Measurements from ENCODE around the gene LLGL1.
A peak's percentile ranks its signal among the peaks of the same experiment; 100 is the strongest.

LLGL1 gene

DNA sequence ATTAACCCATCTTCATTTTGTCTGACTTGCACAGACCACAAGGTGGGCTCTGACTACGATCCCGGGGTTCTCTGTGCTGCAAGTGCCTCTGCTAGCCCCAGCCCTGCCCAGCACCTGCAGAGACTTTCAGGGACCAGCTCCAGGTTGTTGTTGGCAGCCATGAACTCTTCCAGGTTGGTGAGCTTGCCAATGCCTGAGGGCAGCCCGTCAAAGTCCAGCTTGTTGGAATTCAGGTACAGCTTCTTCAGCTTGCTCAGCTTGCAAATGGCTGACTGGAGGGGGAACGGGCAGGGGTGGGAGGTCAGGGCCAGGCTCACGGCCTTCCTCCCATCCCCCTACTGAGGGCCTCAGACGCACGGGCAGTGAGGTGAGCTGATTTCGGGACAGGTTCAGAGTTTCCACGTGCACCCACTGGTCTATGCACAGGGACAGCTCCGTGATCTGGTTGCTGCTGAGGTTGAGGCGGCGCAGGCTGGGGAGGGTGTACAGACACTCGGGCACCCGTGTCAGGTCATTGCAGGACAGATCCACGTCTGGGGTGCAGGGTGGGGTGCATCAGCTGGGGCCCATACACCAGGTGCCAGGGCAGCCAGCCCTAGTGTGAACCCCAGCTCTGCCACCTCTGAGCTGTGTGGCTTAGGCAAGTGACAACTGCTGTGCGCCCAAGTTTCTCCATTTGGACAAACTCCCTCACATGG lies 27.9 kb downstream of the LLGL1 start:
- no peak for DNase-seq (ENCODE audit: low read depth)

GRCh38 chr17:18253947-18254821 lies 28.7 kb downstream of the LLGL1 start:
- DNase-seq (ENCODE audit: low read depth) = no peak

DNA sequence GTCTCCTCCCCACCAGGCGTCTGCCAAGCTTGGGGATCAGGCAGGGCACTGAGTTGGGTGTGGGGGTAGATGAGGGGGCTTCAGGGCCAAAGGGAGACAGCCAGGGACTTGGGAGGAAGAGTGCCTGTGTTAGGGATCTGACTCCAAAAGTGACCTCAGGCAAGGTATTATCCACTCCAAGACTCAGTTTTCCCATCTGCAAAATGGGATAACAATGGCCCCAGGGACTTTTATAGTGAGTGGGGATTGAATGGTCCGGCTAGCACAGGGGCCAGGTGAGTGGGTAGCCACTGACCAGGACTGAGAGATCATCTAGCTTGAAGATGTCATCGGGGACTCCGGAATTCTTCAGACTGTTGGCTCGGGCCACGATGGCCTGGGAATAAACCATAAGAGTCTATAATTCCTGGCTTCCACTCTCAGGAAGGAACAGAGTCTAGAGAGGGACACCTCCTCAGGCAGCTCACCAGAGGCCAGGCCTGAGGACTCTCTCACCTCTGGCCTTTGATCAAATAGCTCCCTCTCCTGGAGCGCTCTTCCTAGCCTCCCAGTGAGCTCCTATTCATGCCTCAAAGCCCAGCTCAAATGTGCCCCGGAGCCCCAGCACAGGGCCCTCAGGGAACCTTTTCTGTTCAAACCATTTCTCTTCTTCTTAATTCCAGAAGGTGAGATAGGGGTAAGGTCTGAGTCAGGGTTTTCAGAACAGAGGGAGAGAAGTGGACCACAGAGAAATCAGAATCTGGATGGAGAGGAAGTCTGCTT lies 29.6 kb downstream of the LLGL1 start:
- no peak for DNase-seq (ENCODE audit: low read depth)

GRCh38 chr17:18256351-18256750 lies 30.9 kb downstream of the LLGL1 start:
- DNase-seq (ENCODE audit: low read depth) = no peak

DNA sequence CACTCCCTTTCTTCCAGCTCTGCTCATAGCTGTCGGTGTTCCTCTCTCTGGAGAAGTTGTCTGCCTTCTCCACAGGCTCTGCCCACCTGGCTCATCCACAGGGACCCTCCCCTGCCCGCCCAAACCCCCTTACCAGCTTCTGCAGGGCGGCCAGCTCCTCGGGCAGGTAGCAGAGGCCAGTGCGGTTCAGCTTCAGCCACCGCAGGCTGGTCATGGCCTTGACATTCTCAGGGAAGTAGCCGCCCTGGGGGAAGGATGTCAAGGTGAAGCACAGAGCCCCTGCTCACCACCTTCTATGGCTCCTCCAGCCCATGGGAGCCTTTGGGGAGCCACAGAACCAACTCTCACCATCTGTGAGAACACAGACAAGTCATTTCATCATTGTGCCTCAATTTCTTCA lies 31.3 kb downstream of the LLGL1 start:
- DNase-seq (ENCODE audit: low read depth) = no peak

DNA sequence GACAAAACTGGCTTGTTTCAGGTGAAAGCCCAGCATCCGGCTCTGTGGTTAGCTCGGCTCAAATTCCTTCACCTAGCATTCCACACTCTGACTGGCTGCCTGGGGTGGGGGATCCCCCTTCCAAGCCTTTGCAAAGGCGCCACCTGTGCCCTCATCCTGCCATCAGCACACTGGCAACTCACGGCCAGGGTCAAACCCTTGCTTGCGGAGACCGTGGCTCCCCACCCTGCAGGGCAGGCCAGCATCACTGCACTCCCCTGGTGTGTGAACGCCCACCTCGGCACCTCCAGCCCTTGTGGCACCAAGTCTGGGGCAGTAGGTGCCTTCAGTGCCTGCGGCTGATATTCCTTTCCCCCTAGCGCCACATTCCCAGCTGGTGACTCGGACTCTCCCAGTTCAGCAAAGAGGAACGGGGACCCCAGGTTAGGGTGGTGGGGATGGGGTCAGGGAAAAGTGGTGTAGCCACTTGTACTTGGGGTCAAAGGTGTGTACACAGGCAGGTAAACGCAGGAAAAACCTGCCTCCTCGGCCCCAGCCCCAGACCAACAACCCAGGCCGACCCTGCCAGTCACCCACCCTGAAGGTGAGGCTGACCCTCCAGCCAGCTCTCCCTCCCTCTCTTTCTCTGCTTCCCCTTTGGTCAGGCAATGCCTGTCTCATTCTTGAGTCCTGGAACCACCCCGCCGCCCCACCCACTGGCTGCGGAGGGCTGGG lies 32.0 kb downstream of the LLGL1 start:
- peak; percentile 15 for DNase-seq (ENCODE audit: low read depth)

DNA sequence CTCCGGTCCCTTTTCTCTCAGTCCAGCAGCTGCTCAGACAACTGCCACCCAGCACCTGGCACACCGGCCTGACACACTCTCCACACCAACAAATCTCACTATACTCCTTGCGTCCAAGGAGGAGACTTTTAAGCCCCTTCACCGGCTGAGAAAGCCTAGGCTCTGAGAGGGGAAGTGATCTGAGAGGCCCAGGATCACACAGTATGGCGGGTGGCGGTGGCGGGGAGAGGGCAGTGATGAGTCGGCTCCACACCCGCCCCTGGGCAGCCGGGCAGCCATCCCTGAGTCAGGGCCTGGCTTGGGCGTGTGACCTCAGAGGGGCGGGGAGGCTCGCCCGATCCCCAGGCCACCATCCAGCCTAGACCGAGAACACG lies 32.5 kb downstream of the LLGL1 start:
- peak; percentile 60 for DNase-seq (ENCODE audit: low read depth)

- peak; percentile 13 for DNase-seq (ENCODE audit: low read depth)
Observed at GRCh38 chr17:18258356-18259038, 33.1 kb downstream of the LLGL1 start, which contains the start of gene FLII. TSS of gene FLII (minus strand) at chr17:18258738. CDS start at chr17:18258690, 48 bp downstream.

- DNase-seq (ENCODE audit: low read depth) = no peak
Observed at GRCh38 chr17:18259621-18260331, 34.3 kb downstream of the LLGL1 start.

GRCh38 chr17:18260332-18261145 lies 35.1 kb downstream of the LLGL1 start, which contains the start of gene MIEF2:
TSS of gene MIEF2 (plus strand) at chr17:18260662. CDS start at chr17:18262721, 2,059 bp downstream.
- DNase-seq (ENCODE audit: low read depth) = peak; percentile 92

GRCh38 chr17:18261146-18261515 lies 35.7 kb downstream of the LLGL1 start:
- peak; percentile 35 for DNase-seq (ENCODE audit: low read depth)

- DNase-seq (ENCODE audit: low read depth) = no peak
Observed at GRCh38 chr17:18261659-18262058, 36.2 kb downstream of the LLGL1 start.

- no peak for DNase-seq (ENCODE audit: low read depth)
Observed at GRCh38 chr17:18262111-18262510, 36.7 kb downstream of the LLGL1 start.

- DNase-seq (ENCODE audit: low read depth) = no peak
Observed at GRCh38 chr17:18262641-18263040, 37.2 kb downstream of the LLGL1 start.

- no peak for DNase-seq (ENCODE audit: low read depth)
Observed at GRCh38 chr17:18263885-18264682, 38.6 kb downstream of the LLGL1 start.

- DNase-seq (ENCODE audit: low read depth) = no peak
Observed at GRCh38 chr17:18267366-18267765, 41.9 kb downstream of the LLGL1 start.

GRCh38 chr17:18267927-18268711 lies 42.7 kb downstream of the LLGL1 start:
- DNase-seq (ENCODE audit: low read depth) = peak; percentile 43

All from amniotic epithelial cell (primary cell).